GM12878 (cell line): ENCODE results near the gene MACF1. TPM values are rescaled to one million over a fixed set of nuclear protein-coding genes. Genes with fewer than 3 reads are reported as not detected.
A peak's percentile ranks its signal among the peaks of the same experiment; 100 is the strongest.

Experiments
- GATAD2B ChIP-seq: fragments of 450-650 bp; conservative IDR thresholded peaks from 2 replicates; pipeline ENCODE4 v1.6.1; 2017; ENCODE audit warnings: low read depth, mild to moderate bottlenecking, moderate library complexity
- KDM1A ChIP-seq: fragments of 200-600 bp; sonication (generic); IDR thresholded peaks from 2 replicates; pipeline ENCODE4 v1.6.1; 2016; ENCODE audit warnings: borderline replicate concordance
- RAD51 ChIP-seq: fragments of 450-650 bp; IDR thresholded peaks from 2 replicates; pipeline ENCODE4 v1.6.1; 2016; ENCODE audit warnings: moderate library complexity, mild to moderate bottlenecking, inconsistent platforms
- RB1 ChIP-seq: fragments of 450-650 bp; formaldehyde crosslinking; IDR thresholded peaks from 2 replicates; pipeline ENCODE4 v1.6.1; 2017; ENCODE audit warnings: mild to moderate bottlenecking, borderline replicate concordance
- RELA ChIP-seq: fragments of 450-650 bp; IDR thresholded peaks from 2 replicates; pipeline ENCODE4 v1.8.0; 2014; ENCODE audit warnings: borderline replicate concordance; ENCODE audit not compliant: partially characterized antibody
- ZNF274 ChIP-seq: IDR thresholded peaks from one replicate; pipeline ENCODE4 v1.8.0; 2011; ENCODE audit not compliant: insufficient read length, insufficient read depth
- ZNF622 ChIP-seq: fragments of 450-650 bp; IDR thresholded peaks from 2 replicates; pipeline ENCODE4 v1.6.1; 2017; ENCODE audit warnings: mild to moderate bottlenecking, inconsistent platforms
- ZZZ3 ChIP-seq: IDR thresholded peaks from 2 replicates; pipeline ENCODE4 v1.6.1; 2011; ENCODE audit warnings: low read depth; ENCODE audit not compliant: control insufficient read depth, insufficient read length
- polyA plus RNA-seq, 11 experiments: library from polyadenylated mRNA; depleted of rRNA in 4 of 11; unstranded in 6 of 11; stranded (reverse) in 5 of 11; fragments of >200 nt; fragmentation: Nextera tagmentation in 4 of 11; fragmentation: Illumina TruSeq in 1 of 11; extraction: Ambion mirVana in 4 of 11; extraction: Trizol in 1 of 11; gene quantifications; 1 replicate in 1 of 11; 2 replicates in 10 of 11; pipeline versions ENCODE4 v1.2.1 to v1.2.3, GENCODE V29; 2011 to 2016; ENCODE audit warnings: inconsistent platforms in 2 of 11, missing spikeins in 2 of 11, low read depth in 1 of 11
- total RNA-seq, 4 experiments: library from RNA; depleted of rRNA in 3 of 4; stranded (reverse); fragments of >200 nt in 3 of 4; fragmentation: Illumina TruSeq in 1 of 4; extraction: Trizol in 1 of 4; gene quantifications; 2 replicates each; pipeline versions ENCODE4 v1.2.1 to v1.2.3, GENCODE V29; 2013 to 2021
- TF ChIP-seq, protein P1 (sequence below): IDR thresholded peaks from 2 replicates; pipeline ENCODE4 v1.6.1; 2012; ENCODE audit warnings: mild to moderate bottlenecking, low read depth, low read length
- TF ChIP-seq, protein P2 (sequence below): IDR thresholded peaks from 2 replicates; pipeline ENCODE4 v1.6.1; 2011; ENCODE audit warnings: low read depth, mild to moderate bottlenecking, low read length, moderate library complexity, borderline replicate concordance; ENCODE audit errors: extremely low read depth
- TF ChIP-seq, protein P3 (sequence below): fragments of 450-650 bp; IDR thresholded peaks from 2 replicates; pipeline ENCODE4 v1.6.1; 2017; ENCODE audit warnings: borderline replicate concordance
- TF ChIP-seq, protein P4 (sequence below): fragments of 450-650 bp; conservative IDR thresholded peaks from 2 replicates; pipeline ENCODE4 v1.6.1; 2017; ENCODE audit warnings: mild to moderate bottlenecking, moderate library complexity
- TF ChIP-seq, protein P5 (sequence below): fragments of 450-650 bp; IDR thresholded peaks from 2 replicates; pipeline ENCODE4 v1.6.1; 2016; ENCODE audit warnings: mild to moderate bottlenecking
- TF ChIP-seq, protein P6 (sequence below), 3 experiments: IDR thresholded peaks in 2 of 3; conservative IDR thresholded peaks in 1 of 3; 2 replicates each; pipeline ENCODE4 v1.5.1; 2011; ENCODE audit warnings: low read depth in 3 of 3, low read length in 3 of 3, mild to moderate bottlenecking in 3 of 3, control low read depth in 2 of 3, moderate library complexity in 2 of 3, inconsistent platforms in 1 of 3, mixed read lengths in 1 of 3; ENCODE audit not compliant: control insufficient read depth in 2 of 3, insufficient read depth in 1 of 3; ENCODE audit errors: extremely low read depth in 1 of 3

Gene MACF1
- total and polyA plus RNA-seq, 10 of the 15 experiments (the other 5 are each of a cell fraction or from before 2014, with no cell fraction given) = 15.5 to 201 (median 76.9) TPM

DNA sequence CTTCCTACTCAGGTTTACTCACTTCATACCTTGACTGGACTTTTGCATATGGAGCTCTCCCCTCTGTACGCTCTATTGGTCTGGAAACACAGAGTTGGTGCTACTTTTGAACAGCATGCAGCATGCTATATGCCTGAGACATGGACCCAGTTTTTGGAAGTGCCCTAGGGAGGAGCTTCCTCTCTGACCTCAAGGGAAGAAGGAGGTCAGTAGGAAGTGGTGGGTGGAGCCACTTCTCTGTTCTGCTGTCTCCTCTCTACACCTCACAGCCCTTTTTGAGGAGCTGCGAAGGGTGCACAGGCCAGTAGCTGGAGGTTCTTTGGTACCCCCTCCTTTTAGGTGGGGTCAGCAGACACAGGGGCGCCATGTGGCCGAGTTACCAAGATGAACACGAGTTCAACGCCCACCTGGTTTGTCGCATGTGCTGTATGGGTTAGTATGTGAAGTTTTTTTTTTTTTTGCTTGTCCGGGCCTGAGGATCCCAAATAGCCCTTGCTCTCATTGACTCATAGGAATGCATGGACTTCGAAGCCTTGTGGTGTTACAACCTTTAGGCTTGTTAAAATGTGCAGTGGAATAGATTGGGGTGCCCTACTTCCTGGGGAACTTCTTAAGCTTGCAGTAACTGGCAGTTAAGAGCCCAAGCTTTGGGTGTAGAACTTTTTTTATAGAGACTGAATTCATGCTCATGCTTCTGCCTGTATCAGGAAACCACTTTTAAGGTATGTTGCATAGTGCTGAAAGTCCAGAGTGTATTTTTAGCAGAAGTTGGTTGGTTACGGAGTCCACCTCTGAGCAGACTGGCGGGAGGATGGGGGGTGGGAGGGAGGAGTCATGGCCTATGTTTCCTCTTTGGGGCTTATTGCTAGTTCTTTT is 10.7 kb downstream of the MACF1 start (continued):
- TF ChIP-seq, protein P1, sequence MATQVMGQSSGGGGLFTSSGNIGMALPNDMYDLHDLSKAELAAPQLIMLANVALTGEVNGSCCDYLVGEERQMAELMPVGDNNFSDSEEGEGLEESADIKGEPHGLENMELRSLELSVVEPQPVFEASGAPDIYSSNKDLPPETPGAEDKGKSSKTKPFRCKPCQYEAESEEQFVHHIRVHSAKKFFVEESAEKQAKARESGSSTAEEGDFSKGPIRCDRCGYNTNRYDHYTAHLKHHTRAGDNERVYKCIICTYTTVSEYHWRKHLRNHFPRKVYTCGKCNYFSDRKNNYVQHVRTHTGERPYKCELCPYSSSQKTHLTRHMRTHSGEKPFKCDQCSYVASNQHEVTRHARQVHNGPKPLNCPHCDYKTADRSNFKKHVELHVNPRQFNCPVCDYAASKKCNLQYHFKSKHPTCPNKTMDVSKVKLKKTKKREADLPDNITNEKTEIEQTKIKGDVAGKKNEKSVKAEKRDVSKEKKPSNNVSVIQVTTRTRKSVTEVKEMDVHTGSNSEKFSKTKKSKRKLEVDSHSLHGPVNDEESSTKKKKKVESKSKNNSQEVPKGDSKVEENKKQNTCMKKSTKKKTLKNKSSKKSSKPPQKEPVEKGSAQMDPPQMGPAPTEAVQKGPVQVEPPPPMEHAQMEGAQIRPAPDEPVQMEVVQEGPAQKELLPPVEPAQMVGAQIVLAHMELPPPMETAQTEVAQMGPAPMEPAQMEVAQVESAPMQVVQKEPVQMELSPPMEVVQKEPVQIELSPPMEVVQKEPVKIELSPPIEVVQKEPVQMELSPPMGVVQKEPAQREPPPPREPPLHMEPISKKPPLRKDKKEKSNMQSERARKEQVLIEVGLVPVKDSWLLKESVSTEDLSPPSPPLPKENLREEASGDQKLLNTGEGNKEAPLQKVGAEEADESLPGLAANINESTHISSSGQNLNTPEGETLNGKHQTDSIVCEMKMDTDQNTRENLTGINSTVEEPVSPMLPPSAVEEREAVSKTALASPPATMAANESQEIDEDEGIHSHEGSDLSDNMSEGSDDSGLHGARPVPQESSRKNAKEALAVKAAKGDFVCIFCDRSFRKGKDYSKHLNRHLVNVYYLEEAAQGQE = no peak
- TF ChIP-seq, protein P2, sequence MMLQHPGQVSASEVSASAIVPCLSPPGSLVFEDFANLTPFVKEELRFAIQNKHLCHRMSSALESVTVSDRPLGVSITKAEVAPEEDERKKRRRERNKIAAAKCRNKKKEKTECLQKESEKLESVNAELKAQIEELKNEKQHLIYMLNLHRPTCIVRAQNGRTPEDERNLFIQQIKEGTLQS = no peak
- TF ChIP-seq, protein P3, sequence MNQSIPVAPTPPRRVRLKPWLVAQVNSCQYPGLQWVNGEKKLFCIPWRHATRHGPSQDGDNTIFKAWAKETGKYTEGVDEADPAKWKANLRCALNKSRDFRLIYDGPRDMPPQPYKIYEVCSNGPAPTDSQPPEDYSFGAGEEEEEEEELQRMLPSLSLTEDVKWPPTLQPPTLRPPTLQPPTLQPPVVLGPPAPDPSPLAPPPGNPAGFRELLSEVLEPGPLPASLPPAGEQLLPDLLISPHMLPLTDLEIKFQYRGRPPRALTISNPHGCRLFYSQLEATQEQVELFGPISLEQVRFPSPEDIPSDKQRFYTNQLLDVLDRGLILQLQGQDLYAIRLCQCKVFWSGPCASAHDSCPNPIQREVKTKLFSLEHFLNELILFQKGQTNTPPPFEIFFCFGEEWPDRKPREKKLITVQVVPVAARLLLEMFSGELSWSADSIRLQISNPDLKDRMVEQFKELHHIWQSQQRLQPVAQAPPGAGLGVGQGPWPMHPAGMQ = no peak
- TF ChIP-seq ZNF622 = no peak
- TF ChIP-seq, protein P4, sequence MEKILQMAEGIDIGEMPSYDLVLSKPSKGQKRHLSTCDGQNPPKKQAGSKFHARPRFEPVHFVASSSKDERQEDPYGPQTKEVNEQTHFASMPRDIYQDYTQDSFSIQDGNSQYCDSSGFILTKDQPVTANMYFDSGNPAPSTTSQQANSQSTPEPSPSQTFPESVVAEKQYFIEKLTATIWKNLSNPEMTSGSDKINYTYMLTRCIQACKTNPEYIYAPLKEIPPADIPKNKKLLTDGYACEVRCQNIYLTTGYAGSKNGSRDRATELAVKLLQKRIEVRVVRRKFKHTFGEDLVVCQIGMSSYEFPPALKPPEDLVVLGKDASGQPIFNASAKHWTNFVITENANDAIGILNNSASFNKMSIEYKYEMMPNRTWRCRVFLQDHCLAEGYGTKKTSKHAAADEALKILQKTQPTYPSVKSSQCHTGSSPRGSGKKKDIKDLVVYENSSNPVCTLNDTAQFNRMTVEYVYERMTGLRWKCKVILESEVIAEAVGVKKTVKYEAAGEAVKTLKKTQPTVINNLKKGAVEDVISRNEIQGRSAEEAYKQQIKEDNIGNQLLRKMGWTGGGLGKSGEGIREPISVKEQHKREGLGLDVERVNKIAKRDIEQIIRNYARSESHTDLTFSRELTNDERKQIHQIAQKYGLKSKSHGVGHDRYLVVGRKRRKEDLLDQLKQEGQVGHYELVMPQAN = no peak
- no peak for TF ChIP-seq RELA
- TF ChIP-seq KDM1A = no peak
- TF ChIP-seq, protein P5, sequence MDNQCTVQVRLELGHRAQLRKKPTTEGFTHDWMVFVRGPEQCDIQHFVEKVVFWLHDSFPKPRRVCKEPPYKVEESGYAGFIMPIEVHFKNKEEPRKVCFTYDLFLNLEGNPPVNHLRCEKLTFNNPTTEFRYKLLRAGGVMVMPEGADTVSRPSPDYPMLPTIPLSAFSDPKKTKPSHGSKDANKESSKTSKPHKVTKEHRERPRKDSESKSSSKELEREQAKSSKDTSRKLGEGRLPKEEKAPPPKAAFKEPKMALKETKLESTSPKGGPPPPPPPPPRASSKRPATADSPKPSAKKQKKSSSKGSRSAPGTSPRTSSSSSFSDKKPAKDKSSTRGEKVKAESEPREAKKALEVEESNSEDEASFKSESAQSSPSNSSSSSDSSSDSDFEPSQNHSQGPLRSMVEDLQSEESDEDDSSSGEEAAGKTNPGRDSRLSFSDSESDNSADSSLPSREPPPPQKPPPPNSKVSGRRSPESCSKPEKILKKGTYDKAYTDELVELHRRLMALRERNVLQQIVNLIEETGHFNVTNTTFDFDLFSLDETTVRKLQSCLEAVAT = peak; percentile 71
- peak; percentile 13; the same call in 1 of the 2 replicates for TF ChIP-seq RAD51
- TF ChIP-seq ZZZ3 = no peak
- TF ChIP-seq ZNF274 = no peak
- TF ChIP-seq RB1 = peak; percentile 62; the same call in 1 of the 2 replicates
- TF ChIP-seq GATAD2B = no peak
- TF ChIP-seq, protein P6, sequence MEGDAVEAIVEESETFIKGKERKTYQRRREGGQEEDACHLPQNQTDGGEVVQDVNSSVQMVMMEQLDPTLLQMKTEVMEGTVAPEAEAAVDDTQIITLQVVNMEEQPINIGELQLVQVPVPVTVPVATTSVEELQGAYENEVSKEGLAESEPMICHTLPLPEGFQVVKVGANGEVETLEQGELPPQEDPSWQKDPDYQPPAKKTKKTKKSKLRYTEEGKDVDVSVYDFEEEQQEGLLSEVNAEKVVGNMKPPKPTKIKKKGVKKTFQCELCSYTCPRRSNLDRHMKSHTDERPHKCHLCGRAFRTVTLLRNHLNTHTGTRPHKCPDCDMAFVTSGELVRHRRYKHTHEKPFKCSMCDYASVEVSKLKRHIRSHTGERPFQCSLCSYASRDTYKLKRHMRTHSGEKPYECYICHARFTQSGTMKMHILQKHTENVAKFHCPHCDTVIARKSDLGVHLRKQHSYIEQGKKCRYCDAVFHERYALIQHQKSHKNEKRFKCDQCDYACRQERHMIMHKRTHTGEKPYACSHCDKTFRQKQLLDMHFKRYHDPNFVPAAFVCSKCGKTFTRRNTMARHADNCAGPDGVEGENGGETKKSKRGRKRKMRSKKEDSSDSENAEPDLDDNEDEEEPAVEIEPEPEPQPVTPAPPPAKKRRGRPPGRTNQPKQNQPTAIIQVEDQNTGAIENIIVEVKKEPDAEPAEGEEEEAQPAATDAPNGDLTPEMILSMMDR (IDR thresholded peaks at IDR 0.05 in 2 of 3, conservative IDR thresholded peaks at IDR 0.05 in 1 of 3; ENCODE audit: control insufficient read depth in 2 of 3, extremely low read depth in 1 of 3, insufficient read depth in 1 of 3, low read depth in 3 of 3, low read length in 3 of 3) = no peak
